Central memory CD8-positive, alpha-beta T cell (primary cell): ENCODE results near the gene HOXC12.

Experiments
- ATAC-seq: fragments of 150-1000 bp; cut with Tn5 transposase; replicated peaks from 2 replicates; pipeline ENCODE4 v1.10.0; 2022; ENCODE audit warnings: mild to moderate bottlenecking, moderate FRiP score, moderate number of reproducible peaks; ENCODE audit not compliant: poor library complexity, severe bottlenecking; ENCODE audit errors: extremely low read depth
- DNase-seq, 2 donors: peaks; one replicate each; pipeline ENCODE4 v3.0.0; 2021; ENCODE audit warnings: low spot score in 2 of 2
- H3K27ac Mint-ChIP-seq: one replicate; pipeline ENCODE4 v1.8.0; 2022; ENCODE audit warnings: low read depth, mild to moderate bottlenecking, moderate library complexity, mixed read lengths
- H3K27me3 Mint-ChIP-seq: one replicate; pipeline ENCODE4 v1.8.0; 2022; ENCODE audit warnings: mixed read lengths
- H3K36me3 Mint-ChIP-seq: one replicate; pipeline ENCODE4 v1.8.0; 2022; ENCODE audit warnings: mild to moderate bottlenecking, moderate library complexity, mixed read lengths; ENCODE audit not compliant: insufficient read depth
- H3K4me1 Mint-ChIP-seq: one replicate; pipeline ENCODE4 v1.8.0; 2022; ENCODE audit warnings: mixed read lengths
- H3K4me3 Mint-ChIP-seq: one replicate; pipeline ENCODE4 v1.8.0; 2022; ENCODE audit warnings: mild to moderate bottlenecking, moderate library complexity, mixed read lengths
- H3K9me3 Mint-ChIP-seq: one replicate; pipeline ENCODE4 v1.8.0; 2022; ENCODE audit warnings: mixed read lengths

HOXC12 gene

GRCh38 chr12:53973236-53974042 is 18.7 kb downstream of the HOXC12 start:
- H3K4me3 Mint-ChIP-seq: peak overlapping the region; percentile 73
- peaks cover 29% of the 10 kb centered on the region for H3K4me1 Mint-ChIP-seq
- no peak for DNase-seq
- H3K9me3 Mint-ChIP-seq: no peaks in the 10 kb centered on the region
- ATAC-seq: no peak
- peak overlapping the region; percentile 49 for H3K27ac Mint-ChIP-seq
- peaks cover 25% of the 10 kb centered on the region for H3K36me3 Mint-ChIP-seq
- peaks cover 93% of the 10 kb centered on the region for H3K27me3 Mint-ChIP-seq

GRCh38 chr12:53974084-53975063 is 19.7 kb downstream of the HOXC12 start, which contains the start of gene HOTAIR:
HOTAIR (minus strand) TSS chr12:53974954.
- ATAC-seq: no peak

GRCh38 chr12:53975064-53975471 is 20.4 kb downstream of the HOXC12 start:
- peak overlapping the region; percentile 73 for H3K4me3 Mint-ChIP-seq
- peaks cover 93% of the 10 kb centered on the region for H3K27me3 Mint-ChIP-seq

More at GRCh38 chr12:53974084-53975063, 19.7 kb downstream of the HOXC12 start, which contains the start of gene HOTAIR:
- H3K36me3 Mint-ChIP-seq: peaks cover 25% of the 10 kb centered on the region
- H3K27ac Mint-ChIP-seq: peak within 1 kb of the TSS; percentile 84
- peak within 1 kb of the TSS; percentile 73 for H3K4me3 Mint-ChIP-seq
- no peak for DNase-seq
- peaks cover 93% of the 10 kb centered on the region for H3K27me3 Mint-ChIP-seq
- H3K4me1 Mint-ChIP-seq: peaks cover 32% of the 10 kb centered on the region
- no peaks in the 10 kb centered on the region for H3K9me3 Mint-ChIP-seq

GRCh38 chr12:53975479-53976152 is 20.9 kb downstream of the HOXC12 start:
- Mint-ChIP-seq H3K36me3 (peaks cover 28% of the 10 kb centered on the region), H3K9me3 (no peaks in the 10 kb centered on the region), H3K27ac (peak overlapping the region; percentile 70), H3K27me3 (peaks cover 93% of the 10 kb centered on the region), H3K4me1 (peaks cover 32% of the 10 kb centered on the region), H3K4me3 (peak overlapping the region; percentile 51)
- DNase-seq (no peak), ATAC-seq (no peak)

More at GRCh38 chr12:53975064-53975471, 20.4 kb downstream of the HOXC12 start:
- Mint-ChIP-seq H3K4me1 (peaks cover 32% of the 10 kb centered on the region), H3K27ac (no peak overlapping the region), H3K36me3 (peaks cover 25% of the 10 kb centered on the region), H3K9me3 (no peaks in the 10 kb centered on the region)
- no peak for ATAC-seq
- no peak for DNase-seq

- peak overlapping the region; percentile 70 for H3K27ac Mint-ChIP-seq
- H3K4me3 Mint-ChIP-seq: peak overlapping the region; percentile 51
- H3K27me3 Mint-ChIP-seq: peaks cover 93% of the 10 kb centered on the region
Measured at GRCh38 chr12:53976172-53976822, 21.6 kb downstream of the HOXC12 start.

GRCh38 chr12:53976823-53977595 is 22.3 kb downstream of the HOXC12 start:
- no peak overlapping the region for H3K4me3 Mint-ChIP-seq
- no peak for ATAC-seq
- H3K9me3 Mint-ChIP-seq: no peaks in the 10 kb centered on the region
- peaks cover 32% of the 10 kb centered on the region for H3K4me1 Mint-ChIP-seq
- no peak for DNase-seq
- peaks cover 28% of the 10 kb centered on the region for H3K36me3 Mint-ChIP-seq
- no peak overlapping the region for H3K27ac Mint-ChIP-seq
- H3K27me3 Mint-ChIP-seq: peaks cover 93% of the 10 kb centered on the region

More at GRCh38 chr12:53976172-53976822, 21.6 kb downstream of the HOXC12 start:
- no peak for ATAC-seq
- DNase-seq: no peak
- peaks cover 28% of the 10 kb centered on the region for H3K36me3 Mint-ChIP-seq
- peaks cover 32% of the 10 kb centered on the region for H3K4me1 Mint-ChIP-seq
- H3K9me3 Mint-ChIP-seq: no peaks in the 10 kb centered on the region

GRCh38 chr12:53977596-53978445 is 23.1 kb downstream of the HOXC12 start:
- no peak overlapping the region for H3K27ac Mint-ChIP-seq
- no peaks in the 10 kb centered on the region for H3K9me3 Mint-ChIP-seq
- ATAC-seq (no peak), DNase-seq (no peak)
- H3K27me3 Mint-ChIP-seq: peaks cover 93% of the 10 kb centered on the region
- peaks cover 31% of the 10 kb centered on the region for H3K4me1 Mint-ChIP-seq
- no peak overlapping the region for H3K4me3 Mint-ChIP-seq
- peaks cover 23% of the 10 kb centered on the region for H3K36me3 Mint-ChIP-seq

- ATAC-seq: no peak
- no peak for DNase-seq
- Mint-ChIP-seq H3K4me3 (no peak overlapping the region), H3K36me3 (peaks cover 25% of the 10 kb centered on the region), H3K4me1 (peaks cover 23% of the 10 kb centered on the region), H3K27me3 (peaks cover 93% of the 10 kb centered on the region), H3K9me3 (no peaks in the 10 kb centered on the region), H3K27ac (no peak overlapping the region)
Measured at GRCh38 chr12:53978477-53979356, 24.0 kb downstream of the HOXC12 start.

- Mint-ChIP-seq H3K4me3 (no peak overlapping the region), H3K36me3 (peaks cover 27% of the 10 kb centered on the region), H3K27ac (no peak overlapping the region), H3K9me3 (no peaks in the 10 kb centered on the region), H3K27me3 (peaks cover 99% of the 10 kb centered on the region), H3K4me1 (peaks cover 21% of the 10 kb centered on the region)
- ATAC-seq (no peak), DNase-seq (no peak)
Measured at GRCh38 chr12:53980104-53980801, 25.6 kb downstream of the HOXC12 start.
